H9 (cell line): ENCODE results near the gene LAMA3. TPM values are rescaled to one million over a fixed set of nuclear protein-coding genes. Genes with fewer than 3 reads are reported as not detected.

Experiments used
- DNase-seq: peaks from one replicate; pipeline ENCODE4 v3.0.0-alpha.2; 2017
- H2AFZ ChIP-seq: one replicate; pipeline ENCODE4 v1.6.1; 2013; ENCODE audit warnings: mild to moderate bottlenecking, low read length, control low read depth, moderate library complexity
- H2AK5ac ChIP-seq: 2 replicates; pipeline ENCODE4 v1.6.1; 2013; ENCODE audit warnings: low read length, control low read depth, mixed read lengths; ENCODE audit not compliant: insufficient read length
- H2BK120ac ChIP-seq: one replicate; pipeline ENCODE4 v1.6.1; 2013; ENCODE audit warnings: low read depth, mild to moderate bottlenecking, low read length, control low read depth, inconsistent platforms; ENCODE audit not compliant: poor library complexity, severe bottlenecking
- H2BK12ac ChIP-seq: 2 replicates; pipeline ENCODE4 v1.6.1; 2013; ENCODE audit warnings: low read length, control low read depth, mixed read lengths, low read depth; ENCODE audit not compliant: insufficient read length
- H2BK15ac ChIP-seq: 2 replicates; pipeline ENCODE4 v1.6.1; 2013; ENCODE audit warnings: low read depth, low read length, control low read depth
- H2BK20ac ChIP-seq: one replicate; pipeline ENCODE4 v1.6.1; 2013; ENCODE audit warnings: low read depth, mild to moderate bottlenecking, low read length, control low read depth, inconsistent platforms; ENCODE audit not compliant: poor library complexity, severe bottlenecking
- H2BK5ac ChIP-seq: 2 replicates; pipeline ENCODE4 v1.6.1; 2013; ENCODE audit warnings: low read length, control low read depth, mixed read lengths; ENCODE audit not compliant: insufficient read length
- H3K14ac ChIP-seq: 2 replicates; pipeline ENCODE4 v1.6.1; 2013; ENCODE audit warnings: low read length, control low read depth; ENCODE audit not compliant: insufficient read depth
- H3K18ac ChIP-seq: 2 replicates; pipeline ENCODE4 v1.6.1; 2013; ENCODE audit warnings: low read depth, mild to moderate bottlenecking, mixed read lengths, low read length, control low read depth; ENCODE audit not compliant: insufficient read length
- H3K23ac ChIP-seq: 2 replicates; pipeline ENCODE4 v1.6.1; 2013; ENCODE audit warnings: low read length, control low read depth, mixed read lengths, low read depth; ENCODE audit not compliant: insufficient read length
- H3K23me2 ChIP-seq: 2 replicates; pipeline ENCODE4 v1.6.1; 2013; ENCODE audit warnings: low read depth, mild to moderate bottlenecking, mixed read lengths, low read length, control low read depth; ENCODE audit not compliant: insufficient read length, poor library complexity, severe bottlenecking
- H3K27ac ChIP-seq: 2 replicates; pipeline ENCODE4 v1.5.1; 2013; ENCODE audit warnings: low read length, control low read depth, mixed read lengths, low read depth; ENCODE audit not compliant: insufficient read length
- H3K27me3 ChIP-seq: 2 replicates; pipeline ENCODE4 v1.6.1; 2013; ENCODE audit warnings: low read length, control low read depth, inconsistent platforms; ENCODE audit not compliant: insufficient read depth
- H3K4ac ChIP-seq: 2 replicates; pipeline ENCODE4 v1.6.1; 2013; ENCODE audit warnings: low read depth, mild to moderate bottlenecking, control low read depth, inconsistent platforms, low read length, moderate library complexity
- H3K4me1 ChIP-seq: 2 replicates; pipeline ENCODE4 v1.6.1; 2013; ENCODE audit warnings: low read length, control low read depth, inconsistent platforms; ENCODE audit not compliant: insufficient read depth
- H3K4me2 ChIP-seq: 2 replicates; pipeline ENCODE4 v1.6.1; 2013; ENCODE audit warnings: low read length, control low read depth, mixed read lengths; ENCODE audit not compliant: insufficient read length, insufficient read depth
- H3K56ac ChIP-seq: 2 replicates; pipeline ENCODE4 v1.6.1; 2013; ENCODE audit warnings: low read depth, mild to moderate bottlenecking, mixed read lengths, low read length, control low read depth; ENCODE audit not compliant: insufficient read length
- H3K79me1 ChIP-seq: 2 replicates; pipeline ENCODE4 v1.6.1; 2013; ENCODE audit warnings: low read depth, mild to moderate bottlenecking, moderate library complexity, low read length, control low read depth, inconsistent platforms; ENCODE audit not compliant: insufficient read depth, poor library complexity, severe bottlenecking
- H3K79me2 ChIP-seq: 2 replicates; pipeline ENCODE4 v1.6.1; 2013; ENCODE audit warnings: low read length, control low read depth, inconsistent platforms; ENCODE audit not compliant: insufficient read depth
- H3K9ac ChIP-seq: 2 replicates; pipeline ENCODE4 v1.6.1; 2013; ENCODE audit warnings: low read length, control low read depth, mixed read lengths; ENCODE audit not compliant: insufficient read length; ENCODE audit errors: extremely low read depth
- H3K9me3 ChIP-seq: one replicate; pipeline ENCODE4 v1.6.1; 2013; ENCODE audit warnings: low read depth, low read length, inconsistent platforms; ENCODE audit not compliant: control insufficient read depth
- H3T11ph ChIP-seq: one replicate; pipeline ENCODE4 v1.6.1; 2013; ENCODE audit warnings: mild to moderate bottlenecking, low read length, control low read depth, inconsistent platforms
- H4K20me1 ChIP-seq: one replicate; pipeline ENCODE4 v1.6.1; 2013; ENCODE audit not compliant: control insufficient read depth, insufficient read length, insufficient read depth
- H4K5ac ChIP-seq: 2 replicates; pipeline ENCODE4 v1.6.1; 2013; ENCODE audit warnings: low read depth, mild to moderate bottlenecking, mixed read lengths, low read length, control low read depth; ENCODE audit not compliant: insufficient read length
- H4K8ac ChIP-seq: replicated peaks from 2 replicates; pipeline ENCODE4 v1.6.1; 2013; ENCODE audit warnings: low read length, control low read depth, mixed read lengths, low read depth; ENCODE audit not compliant: insufficient read length
- H4K91ac ChIP-seq: 2 replicates; pipeline ENCODE4 v1.6.1; 2013; ENCODE audit warnings: low read depth, mild to moderate bottlenecking, moderate library complexity, mixed read lengths, low read length, control low read depth; ENCODE audit not compliant: insufficient read length
- H3K27ac Mint-ChIP-seq, 3 experiments: 2 replicates in 2 of 3; 3 replicates in 1 of 3; pipeline ENCODE4 v1.8.0; 2020 to 2021; ENCODE audit warnings: mixed read lengths in 3 of 3, mild to moderate bottlenecking in 1 of 3, moderate library complexity in 1 of 3
- H3K27me3 Mint-ChIP-seq: 2 replicates; pipeline ENCODE4 v1.8.0; 2021; ENCODE audit warnings: low read depth, mild to moderate bottlenecking, moderate library complexity, mixed read lengths
- H3K36me3 Mint-ChIP-seq, 3 experiments: 2 replicates in 2 of 3; 3 replicates in 1 of 3; pipeline ENCODE4 v1.8.0; 2020 to 2021; ENCODE audit warnings: low read depth in 3 of 3, mixed read lengths in 3 of 3; ENCODE audit not compliant: insufficient read depth in 1 of 3
- H3K4me1 Mint-ChIP-seq, 2 experiments: 2 replicates each; pipeline ENCODE4 v1.8.0; 2020; ENCODE audit warnings: mixed read lengths in 2 of 2
- H3K4me3 Mint-ChIP-seq, 2 experiments: 2 replicates in 1 of 2; 3 replicates in 1 of 2; pipeline ENCODE4 v1.8.0; 2020 to 2021; ENCODE audit warnings: mild to moderate bottlenecking in 2 of 2, mixed read lengths in 2 of 2, moderate library complexity in 1 of 2
- H3K9me3 Mint-ChIP-seq, 2 experiments: 2 replicates in 1 of 2; 3 replicates in 1 of 2; pipeline ENCODE4 v1.8.0; 2020; ENCODE audit warnings: mild to moderate bottlenecking in 2 of 2, mixed read lengths in 2 of 2, moderate library complexity in 1 of 2
- CTCF ChIP-seq: fragments of 200-600 bp; sonication (generic); conservative IDR thresholded peaks from 3 replicates; pipeline ENCODE4 v1.8.0; 2021; ENCODE audit warnings: antibody characterized with exemption, mild to moderate bottlenecking
- WGBS: extraction: QIAGEN DNeasy Blood & Tissue Kit; methylation state at CpG from one replicate; pipeline ENCODE4 v1.1.7; 2013; ENCODE audit warnings: missing lambda C conversion rate, low lambda C conversion rate, mixed read lengths; ENCODE audit not compliant: insufficient read length; ENCODE audit errors: extremely low coverage; 5-methylcytosine and 5-hydroxymethylcytosine counted together
- total RNA-seq: library from RNA; stranded (reverse); gene quantifications from 2 replicates; pipeline ENCODE4 v1.2.1, GENCODE V29; 2021

Gene LAMA3
- total RNA-seq, 1 experiment from 2014 or later, result 0.33 TPM

GRCh38 chr18:23927821-23928746 lies 238.8 kb downstream of the LAMA3 start:
- Mint-ChIP-seq H3K36me3 (no peaks in the 10 kb centered on the region), H3K4me3 (no peak overlapping the region), H3K4me1 (no peaks in the 10 kb centered on the region), H3K27me3 (no peaks in the 10 kb centered on the region), H3K9me3 (no peaks in the 10 kb centered on the region), H3K27ac (no peak overlapping the region)
- no peak overlapping the region for H3K4me2 ChIP-seq
- H2BK20ac ChIP-seq, result no peak overlapping the region
- H3K18ac ChIP-seq, result no peak overlapping the region
- H2BK5ac ChIP-seq, result no peak overlapping the region
- TF ChIP-seq CTCF, result no peak
- no peak overlapping the region for H2AFZ ChIP-seq
- no peaks in the 10 kb centered on the region for H3K27me3 ChIP-seq
- no peak overlapping the region for H3T11ph ChIP-seq
- H3K4me1 ChIP-seq, result no peaks in the 10 kb centered on the region; the same call in 1 of the 2 replicates
- no peak overlapping the region for H3K56ac ChIP-seq
- no peak overlapping the region for H3K4ac ChIP-seq
- no peak overlapping the region for H4K5ac ChIP-seq
- H3K27ac ChIP-seq, result no peak overlapping the region
- H2AK5ac ChIP-seq, result no peak overlapping the region
- no peak overlapping the region for H4K91ac ChIP-seq
- no peak overlapping the region for H3K9ac ChIP-seq
- H2BK120ac ChIP-seq, result no peak overlapping the region
- no CpG with 5 or more reads among the region's 13 CpGs for WGBS
- no peaks in the 10 kb centered on the region for H3K79me1 ChIP-seq
- DNase-seq, result no peak
- H3K23me2 ChIP-seq, result no peaks in the 10 kb centered on the region
- no peak overlapping the region for H3K23ac ChIP-seq
- H4K8ac ChIP-seq, result no peak overlapping the region
- H4K20me1 ChIP-seq, result no peaks in the 10 kb centered on the region
- H2BK15ac ChIP-seq, result no peak overlapping the region
- no peaks in the 10 kb centered on the region; the same call in 1 of the 2 replicates for H3K79me2 ChIP-seq
- H3K14ac ChIP-seq, result no peak overlapping the region
- no peaks in the 10 kb centered on the region for H3K9me3 ChIP-seq
- no peak overlapping the region for H2BK12ac ChIP-seq
